ENCODE results near the gene HOXA3.

- TF ChIP-seq CTCF (IDR thresholded peaks at IDR 0.05) (no peak), POLR2A (IDR thresholded peaks at IDR 0.05) (no peak), POLR2AphosphoS5 (IDR thresholded peaks at IDR 0.05) (no peak)
Observed at GRCh38 chr7:27138985-27139333, 13.4 kb downstream of the HOXA3 start.

All from breast epithelium (tissue), 3 donors.